OCI-LY7 (cell line): ENCODE results near the gene DDX52.

Experiments used
- EZH2phosphoT487 ChIP-seq: fragments of 200-600 bp; sonication (generic); IDR thresholded peaks from 2 replicates; pipeline ENCODE4 v1.6.1; 2018; ENCODE audit warnings: low read depth, borderline replicate concordance, mild to moderate bottlenecking, mixed run types, antibody characterized with exemption, low read length, moderate library complexity, mixed read lengths
- TF ChIP-seq, protein P1 (sequence below): fragments of 200-600 bp; sonication (generic); conservative IDR thresholded peaks from 2 replicates; pipeline ENCODE4 v1.5.1; 2014; ENCODE audit warnings: mild to moderate bottlenecking, antibody characterized with exemption, low read length, moderate library complexity, mixed read lengths

- TF ChIP-seq, protein P1, sequence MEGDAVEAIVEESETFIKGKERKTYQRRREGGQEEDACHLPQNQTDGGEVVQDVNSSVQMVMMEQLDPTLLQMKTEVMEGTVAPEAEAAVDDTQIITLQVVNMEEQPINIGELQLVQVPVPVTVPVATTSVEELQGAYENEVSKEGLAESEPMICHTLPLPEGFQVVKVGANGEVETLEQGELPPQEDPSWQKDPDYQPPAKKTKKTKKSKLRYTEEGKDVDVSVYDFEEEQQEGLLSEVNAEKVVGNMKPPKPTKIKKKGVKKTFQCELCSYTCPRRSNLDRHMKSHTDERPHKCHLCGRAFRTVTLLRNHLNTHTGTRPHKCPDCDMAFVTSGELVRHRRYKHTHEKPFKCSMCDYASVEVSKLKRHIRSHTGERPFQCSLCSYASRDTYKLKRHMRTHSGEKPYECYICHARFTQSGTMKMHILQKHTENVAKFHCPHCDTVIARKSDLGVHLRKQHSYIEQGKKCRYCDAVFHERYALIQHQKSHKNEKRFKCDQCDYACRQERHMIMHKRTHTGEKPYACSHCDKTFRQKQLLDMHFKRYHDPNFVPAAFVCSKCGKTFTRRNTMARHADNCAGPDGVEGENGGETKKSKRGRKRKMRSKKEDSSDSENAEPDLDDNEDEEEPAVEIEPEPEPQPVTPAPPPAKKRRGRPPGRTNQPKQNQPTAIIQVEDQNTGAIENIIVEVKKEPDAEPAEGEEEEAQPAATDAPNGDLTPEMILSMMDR, result no peak
- TF ChIP-seq EZH2phosphoT487, result no peak
Observed at GRCh38 chr17:37567538-37567937, 75.7 kb downstream of the DDX52 start.
